ENCODE measurements around the gene TMEM18. TPM values are rescaled to one million over a fixed set of nuclear protein-coding genes. Genes with fewer than 3 reads are reported as not detected.

Gene TMEM18
- total and polyA plus RNA-seq, 2 of the 4 experiments (the other 2 are of a cell fraction), result 15.2 to 30.2 TPM

DNA sequence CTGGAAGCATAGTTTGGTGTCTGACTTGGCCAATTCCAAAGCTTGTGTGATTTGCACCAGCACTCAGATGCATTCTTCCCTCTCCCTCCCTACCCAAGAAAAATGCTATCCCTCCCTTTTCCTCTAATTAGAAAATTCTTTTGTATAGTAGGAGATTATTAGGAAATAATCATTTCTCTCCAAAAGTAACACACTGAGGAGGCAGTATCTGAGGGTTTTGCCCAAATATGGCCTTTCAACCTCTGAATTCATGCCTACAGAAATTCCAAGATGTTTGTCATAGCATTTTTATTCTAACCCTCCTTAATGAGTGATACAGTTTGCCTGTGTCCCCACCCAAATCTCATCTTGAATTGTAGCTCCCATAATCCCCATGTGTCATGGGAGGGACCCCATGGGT is 5.0 kb upstream of the TMEM18 start:
- Histone ChIP-seq H3K4ac (ENCODE audit: low read depth, low read length) (no peak overlapping the region), H2BK5ac (ENCODE audit: low read depth, low read length, poor library complexity, severe bottlenecking) (no peak overlapping the region), H4K91ac (ENCODE audit: insufficient read depth, low read depth, low read length) (no peak overlapping the region), H3K36me3 (ENCODE audit: control insufficient read depth, insufficient read depth, low read length) (no peaks in the 10 kb centered on the region), H4K20me1 (ENCODE audit: insufficient read depth, low read length) (no peaks in the 10 kb centered on the region), H3K56ac (ENCODE audit: extremely low read depth, insufficient read depth, low read length) (no peak overlapping the region), H3K9me1 (ENCODE audit: insufficient read depth, low read length) (no peaks in the 10 kb centered on the region), H2BK120ac (ENCODE audit: low read depth, low read length) (no peak overlapping the region), H3K14ac (replicated peaks; ENCODE audit: low read depth, low read length) (no peak overlapping the region), H4K5ac (ENCODE audit: low read depth, low read length) (no peak overlapping the region), H3K9me3 (ENCODE audit: control insufficient read depth, insufficient read depth, low read length) (peaks cover 12% of the 10 kb centered on the region), H3K9ac (ENCODE audit: low read depth, low read length) (no peak overlapping the region), H3K27me3 (ENCODE audit: control insufficient read depth, insufficient read depth, low read length) (no peaks in the 10 kb centered on the region), H2BK20ac (ENCODE audit: low read depth, low read length) (no peak overlapping the region), H3K4me2 (ENCODE audit: low read depth, low read length) (no peak overlapping the region), H3K27ac (ENCODE audit: insufficient read depth, low read length) (no peak overlapping the region), H2AK9ac (replicated peaks; ENCODE audit: low read depth, low read length, poor library complexity) (no peak overlapping the region), H2AFZ (replicated peaks; ENCODE audit: low read length, poor library complexity) (no peak overlapping the region), H3K4me1 (ENCODE audit: control insufficient read depth, insufficient read depth, low read length) (no peaks in the 10 kb centered on the region), H2BK15ac (ENCODE audit: low read depth, low read length) (no peak overlapping the region), H3K4me3 (ENCODE audit: insufficient read depth, low read depth, low read length) (no peak overlapping the region), H3K79me1 (ENCODE audit: low read depth in 1 of 2, low read length in 2 of 2) (no peaks in the 10 kb centered on the region), H4K8ac (ENCODE audit: low read depth in 2 of 2, low read length in 2 of 2) (no peak overlapping the region), H3K18ac (ENCODE audit: low read depth, low read length) (no peak overlapping the region), H2AK5ac (ENCODE audit: low read depth, low read length) (no peak overlapping the region), H3K23ac (ENCODE audit: low read depth, low read length) (no peak overlapping the region)
- intact Hi-C loops (cut with micrococcal nuclease), result no loop called here
- ChIA-PET CTCF (no interaction called here), POLR2A (ENCODE audit: unreplicated experiment) (no interaction called here)
- DNase-seq (no peak), ATAC-seq (ENCODE audit: low read depth) (no peak)
- BruUV-seq (replicated peaks), result no TSS peak
- dilution Hi-C loops (cut with HindIII; ENCODE audit: low sequenced_read_pairs, unreplicated experiment), result no loop called here
- in situ Hi-C loops (cut with MboI; ENCODE audit: low sequenced_read_pairs), result no loop called here
- TF ChIP-seq CHD1 (IDR thresholded peaks at IDR 0.05; ENCODE audit: low read depth, low read length), result no peak
- no peak for TF ChIP-seq POLR2A (IDR thresholded peaks at IDR 0.05; ENCODE audit: low read depth, low read length)
- TF ChIP-seq RAD21 (IDR thresholded peaks at IDR 0.05; ENCODE audit: low read length), result no peak
- no peak for TF ChIP-seq BHLHE40 (IDR thresholded peaks at IDR 0.05; ENCODE audit: low read depth, low read length)
- TF ChIP-seq MXI1 (IDR thresholded peaks at IDR 0.05; ENCODE audit: borderline replicate concordance, low read depth, low read length), result no peak
- no peak for TF ChIP-seq NFE2L2 (IDR thresholded peaks at IDR 0.05; ENCODE audit: low read depth, low read length)
- TF ChIP-seq, protein P1, sequence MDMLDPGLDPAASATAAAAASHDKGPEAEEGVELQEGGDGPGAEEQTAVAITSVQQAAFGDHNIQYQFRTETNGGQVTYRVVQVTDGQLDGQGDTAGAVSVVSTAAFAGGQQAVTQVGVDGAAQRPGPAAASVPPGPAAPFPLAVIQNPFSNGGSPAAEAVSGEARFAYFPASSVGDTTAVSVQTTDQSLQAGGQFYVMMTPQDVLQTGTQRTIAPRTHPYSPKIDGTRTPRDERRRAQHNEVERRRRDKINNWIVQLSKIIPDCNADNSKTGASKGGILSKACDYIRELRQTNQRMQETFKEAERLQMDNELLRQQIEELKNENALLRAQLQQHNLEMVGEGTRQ (IDR thresholded peaks at IDR 0.05; ENCODE audit: low read depth, low read length), result no peak
- TF ChIP-seq RFX5 (IDR thresholded peaks at IDR 0.05; ENCODE audit: low read depth, low read length), result no peak

Data from IMR-90 (cell line).